Endothelial cell of umbilical vein (primary cell): ENCODE data around the gene CEP164. TPM values are rescaled to one million over a fixed set of nuclear protein-coding genes. Genes with fewer than 3 reads are reported as not detected.

Experiments used
- BruUV-seq: library from RNA; stranded (reverse); fragments of 400-500 nt; replicated peaks from 2 replicates; lab custom pipeline; 2021; lab: Mats Ljungman, UMichigan
- CTCF ChIA-PET: fragments of 300-600, 350-600 bp; sonication (Branson Sonifier 250); formaldehyde crosslinking; loops from one replicate; lab custom pipeline; 2021; ENCODE audit warnings: antibody characterized with exemption, inconsistent platforms; lab: Charles Lee
- POLR2A ChIA-PET: fragments of 300-600, 350-600 bp; sonication (Branson Sonifier 250); formaldehyde crosslinking; loops from one replicate; lab custom pipeline; 2021; ENCODE audit warnings: antibody characterized with exemption, inconsistent platforms; lab: Charles Lee
- DNase-seq: peaks from one replicate; pipeline ENCODE4 v3.0.0-alpha.2; 2011; ENCODE audit warnings: low read depth, low spot score
- FAIRE-seq: peaks from 2 replicates; lab custom pipeline; 2011; peaks lifted over from hg19 to GRCh38; lab: Jason Lieb, UNC
- H2AFZ ChIP-seq: 2 replicates; pipeline ENCODE4 v1.6.0; 2012; ENCODE audit warnings: low read depth, low read length, control low read depth, inconsistent platforms
- H3K27ac ChIP-seq: 2 replicates; pipeline ENCODE4 v1.5.1; 2011; ENCODE audit warnings: low read depth, mild to moderate bottlenecking, control low read depth, low read length, moderate library complexity; ENCODE audit not compliant: insufficient read depth
- H3K27me3 ChIP-seq, 2 experiments: 2 replicates each; pipeline versions ENCODE4 v1.6.0 to v1.6.1; 2011; ENCODE audit warnings: low read length in 2 of 2, mixed read lengths in 1 of 2; ENCODE audit not compliant: control insufficient read depth in 2 of 2, insufficient read depth in 2 of 2
- H3K36me3 ChIP-seq, 2 experiments: 2 replicates in 1 of 2; 3 replicates in 1 of 2; pipeline ENCODE4 v1.5.1; 2011; ENCODE audit warnings: low read length in 2 of 2, mild to moderate bottlenecking in 1 of 2, moderate library complexity in 1 of 2; ENCODE audit not compliant: control insufficient read depth in 2 of 2, insufficient read depth in 2 of 2; ENCODE audit errors: extremely low read depth in 1 of 2
- H3K4me1 ChIP-seq: 3 replicates; pipeline ENCODE4 v1.5.1; 2011; ENCODE audit warnings: mild to moderate bottlenecking, low read length; ENCODE audit not compliant: control insufficient read depth, insufficient read depth; ENCODE audit errors: extremely low read depth
- H3K4me2 ChIP-seq: 2 replicates; pipeline ENCODE4 v1.6.1; 2011; ENCODE audit warnings: low read length, control low read depth, mixed read lengths; ENCODE audit not compliant: insufficient read depth
- H3K4me3 ChIP-seq, 3 experiments: fragments of 200-600 bp in 1 of 3; sonication (generic), shearing (Covaris generic) in 1 of 3; replicated peaks in 1 of 3; 2 replicates each; pipeline ENCODE4 v1.5.1; 2011 to 2016; ENCODE audit warnings: control low read depth in 3 of 3, low read length in 3 of 3, mild to moderate bottlenecking in 2 of 3, inconsistent platforms in 1 of 3, low read depth in 1 of 3, moderate library complexity in 1 of 3; ENCODE audit not compliant: insufficient read depth in 1 of 3
- H3K79me2 ChIP-seq: 2 replicates; pipeline ENCODE4 v1.6.0; 2012; ENCODE audit warnings: low read length, inconsistent platforms; ENCODE audit not compliant: control insufficient read depth, insufficient read depth
- H3K9ac ChIP-seq: replicated peaks from 2 replicates; pipeline ENCODE3; 2011; ENCODE audit warnings: low read length, control low read depth; ENCODE audit not compliant: insufficient read depth; ENCODE audit errors: extremely low read depth
- H3K9me1 ChIP-seq: replicated peaks from 3 replicates; pipeline ENCODE4 v1.6.0; 2011; ENCODE audit warnings: mild to moderate bottlenecking, low read length; ENCODE audit not compliant: control insufficient read depth, insufficient read depth; ENCODE audit errors: extremely low read depth
- H3K9me3 ChIP-seq: replicated peaks from 2 replicates; pipeline ENCODE4 v1.5.1; 2012; ENCODE audit warnings: low read length, inconsistent platforms; ENCODE audit not compliant: control insufficient read depth, insufficient read depth
- H4K20me1 ChIP-seq: replicated peaks from 2 replicates; pipeline ENCODE3; 2011; ENCODE audit warnings: mild to moderate bottlenecking, low read length; ENCODE audit not compliant: control insufficient read depth, insufficient read depth; ENCODE audit errors: extremely low read depth
- CTCF ChIP-seq, 2 donors: IDR thresholded peaks; 1 replicate in 1 of 2; 2 replicates in 1 of 2; pipeline ENCODE4 v1.5.1; 2011; ENCODE audit warnings: low read length in 2 of 2, mild to moderate bottlenecking in 2 of 2, moderate library complexity in 2 of 2, control low read depth in 1 of 2, inconsistent platforms in 1 of 2, low read depth in 1 of 2; ENCODE audit not compliant: insufficient read depth in 1 of 2; ENCODE audit errors: extremely low read depth in 1 of 2
- EZH2 ChIP-seq: IDR thresholded peaks from 2 replicates; pipeline ENCODE4 v1.6.1; 2012; ENCODE audit warnings: borderline replicate concordance, low read depth, mild to moderate bottlenecking, moderate library complexity, low read length, inconsistent platforms; ENCODE audit not compliant: severe bottlenecking
- FOS ChIP-seq: IDR thresholded peaks from 2 replicates; pipeline ENCODE4 v1.6.1; 2011; ENCODE audit warnings: mild to moderate bottlenecking, low read length, moderate library complexity, borderline replicate concordance; ENCODE audit not compliant: insufficient read depth
- GATA2 ChIP-seq: IDR thresholded peaks from 2 replicates; pipeline ENCODE4 v1.7.0; 2011; ENCODE audit warnings: low read depth, mild to moderate bottlenecking, moderate library complexity, mixed read lengths, low read length; ENCODE audit not compliant: insufficient read length, insufficient read depth
- JUN ChIP-seq: IDR thresholded peaks from 2 replicates; pipeline ENCODE4 v1.6.1; 2011; ENCODE audit warnings: borderline replicate concordance, low read depth; ENCODE audit not compliant: insufficient read length, insufficient read depth
- MAX ChIP-seq: IDR thresholded peaks from 2 replicates; pipeline ENCODE4 v1.6.1; 2011; ENCODE audit not compliant: insufficient read depth, insufficient read length
- MYC ChIP-seq: IDR thresholded peaks from one replicate; pipeline ENCODE4 v1.6.1; 2011; ENCODE audit warnings: mild to moderate bottlenecking, low read depth, low read length
- POLR2A ChIP-seq: IDR thresholded peaks from 2 replicates; pipeline ENCODE4 v1.6.1; 2012; ENCODE audit warnings: low read depth, mild to moderate bottlenecking, control low read depth, low read length
- POLR2AphosphoS5 ChIP-seq: IDR thresholded peaks from 2 replicates; pipeline ENCODE4 v1.6.1; 2012; ENCODE audit warnings: low read depth, mild to moderate bottlenecking, control low read depth, low read length, moderate library complexity; ENCODE audit not compliant: insufficient read depth
- dilution Hi-C: fragments of 300-500 bp; cut with MboI; formaldehyde crosslinking; loops from one replicate; pipeline ENCODE4 v1.15.0; 2019; ENCODE audit warnings: low sequenced_read_pairs; ENCODE audit not compliant: extremely low pct_ligation_motif_present
- intact Hi-C: fragments of 100-400 bp; cut with micrococcal nuclease; formaldehyde crosslinking; loops from one replicate; pipeline ENCODE4 v1.10.0; 2022
- polyA plus RNA-seq, 4 experiments: library from polyadenylated mRNA; depleted of rRNA in 3 of 4; stranded (reverse) in 3 of 4; unstranded in 1 of 4; fragments of >200 nt; gene quantifications; 2 replicates each; pipeline versions ENCODE4 v1.2.1 to v1.2.3, GENCODE V29; 2011 to 2012; ENCODE audit warnings: missing spikeins in 1 of 4
- total RNA-seq: library from RNA; stranded (reverse); gene quantifications from 2 replicates; pipeline ENCODE4 v1.2.3, GENCODE V29; 2021

The CEP164 gene
- total and polyA plus RNA-seq, 2 donors (not counting 3 experiments of a cell fraction or from before 2014, with no cell fraction given) = 22.7 to 48.4 TPM

- Histone ChIP-seq H3K79me2 (no peaks in the 10 kb centered on the region), H3K9me1 (no peaks in the 10 kb centered on the region), H2AFZ (no peak overlapping the region), H3K9ac (no peak overlapping the region), H3K4me3 (no peak overlapping the region), H3K4me2 (no peak overlapping the region), H3K27ac (no peak overlapping the region), H4K20me1 (no peaks in the 10 kb centered on the region), H3K27me3 (peaks cover 0 to 4% of the 10 kb centered on the region in 2 experiments), H3K9me3 (no peaks in the 10 kb centered on the region), H3K36me3 (no peaks in the 10 kb centered on the region), H3K4me1 (no peaks in the 10 kb centered on the region)
- no peak for FAIRE-seq
- TF ChIP-seq POLR2AphosphoS5 (no peak), EZH2 (no peak), FOS (no peak)
- ChIA-PET POLR2A (no interaction called here), CTCF (interaction anchor here (1.2 to 3.0 kb wide), 3 partner anchors 18 to 502 kb away, joined by 3 to 29 read pairs (median 4); no protein-coding TSS in a partner anchor)
- dilution Hi-C loops (no loop called here), intact Hi-C loops (no loop called here)
- no TSS peak for BruUV-seq
- DNase-seq = no peak
Observed at GRCh38 chr11:117444711-117445658, 117.3 kb downstream of the CEP164 start.

- H3K9ac ChIP-seq = no peak overlapping the region
- no peaks in the 10 kb centered on the region for H3K79me2 ChIP-seq
- no peaks in the 10 kb centered on the region for H3K4me1 ChIP-seq
- no peaks in the 10 kb centered on the region for H3K36me3 ChIP-seq
- FAIRE-seq (no peak), DNase-seq (no peak)
- no peaks in the 10 kb centered on the region for H3K27me3 ChIP-seq
- no peak overlapping the region for H3K4me2 ChIP-seq
- H4K20me1 ChIP-seq = no peaks in the 10 kb centered on the region
- BruUV-seq = no TSS peak
- CTCF ChIA-PET = interaction anchor here (2.5 kb wide), 1 partner anchor 23 kb away, joined by 10 read pairs; no protein-coding TSS in a partner anchor
- no peaks in the 10 kb centered on the region for H3K9me3 ChIP-seq
- H3K4me3 ChIP-seq = no peak overlapping the region
- H3K9me1 ChIP-seq = no peaks in the 10 kb centered on the region
- dilution Hi-C loops (no loop called here), intact Hi-C loops (no loop called here)
- no peak overlapping the region for H3K27ac ChIP-seq
- H2AFZ ChIP-seq = no peak overlapping the region
- TF ChIP-seq POLR2A = no peak
- no peak for TF ChIP-seq GATA2
- TF ChIP-seq CTCF (IDR thresholded peaks at IDR 0.05; ENCODE audit: extremely low read depth in 1 of 2, insufficient read depth in 1 of 2, low read depth in 1 of 2, low read length in 2 of 2) = no peak
- TF ChIP-seq FOS = no peak
- no peak for TF ChIP-seq MYC
- TF ChIP-seq EZH2 = no peak
- TF ChIP-seq JUN = no peak
- TF ChIP-seq POLR2AphosphoS5 = no peak
- no peak for TF ChIP-seq MAX
- POLR2A ChIA-PET = no interaction called here
Observed at GRCh38 chr11:117449111-117449693, 121.5 kb downstream of the CEP164 start.
